Non-pigmented ciliary epithelial cell (primary cell): ENCODE data around the gene LONRF2.

Experiments
- DNase-seq: peaks from one replicate; pipeline ENCODE4 v3.0.0-alpha.2; 2010; ENCODE audit warnings: low read depth

LONRF2 gene

GRCh38 chr2:100301881-100302584, 20.3 kb downstream of the LONRF2 start:
- no peak for DNase-seq

- no peak for DNase-seq
Observed at GRCh38 chr2:100299548-100299947, 22.8 kb downstream of the LONRF2 start.

- no peak for DNase-seq
Observed at GRCh38 chr2:100297511-100297910, 24.8 kb downstream of the LONRF2 start.

- DNase-seq = no peak
Observed at GRCh38 chr2:100294162-100294497, 28.2 kb downstream of the LONRF2 start.

- no peak for DNase-seq
Observed at GRCh38 chr2:100293341-100294161, 28.8 kb downstream of the LONRF2 start.

GRCh38 chr2:100292022-100292580, 30.2 kb downstream of the LONRF2 start:
- DNase-seq = peak; percentile 78

- peak; percentile 96 for DNase-seq
Observed at GRCh38 chr2:100291152-100291970, 30.9 kb downstream of the LONRF2 start.

- DNase-seq = no peak
Observed at GRCh38 chr2:100290718-100291151, 31.6 kb downstream of the LONRF2 start.

- DNase-seq = no peak
Observed at GRCh38 chr2:100289020-100289419, 33.3 kb downstream of the LONRF2 start.

GRCh38 chr2:100286318-100286717, 36.0 kb downstream of the LONRF2 start:
- DNase-seq = no peak

GRCh38 chr2:100285691-100286090, 36.6 kb downstream of the LONRF2 start:
- peak; percentile 19 for DNase-seq

GRCh38 chr2:100285011-100285410, 37.3 kb downstream of the LONRF2 start:
- no peak for DNase-seq

- no peak for DNase-seq
Observed at GRCh38 chr2:100283724-100284501, 38.4 kb downstream of the LONRF2 start.

- DNase-seq = no peak
Observed at GRCh38 chr2:100281521-100282438, 40.5 kb downstream of the LONRF2 start.

- DNase-seq = no peak
Observed at GRCh38 chr2:100279586-100280534, 42.4 kb downstream of the LONRF2 start.

GRCh38 chr2:100278986-100279385, 43.3 kb downstream of the LONRF2 start:
- no peak for DNase-seq

GRCh38 chr2:100278501-100278900, 43.8 kb downstream of the LONRF2 start:
- DNase-seq = no peak

- DNase-seq = no peak
Observed at GRCh38 chr2:100277540-100278207, 44.6 kb downstream of the LONRF2 start.

- no peak for DNase-seq
Observed at GRCh38 chr2:100276716-100277115, 45.6 kb downstream of the LONRF2 start.
